ENCODE data around the gene CYP4X1. TPM values are rescaled to one million over a fixed set of nuclear protein-coding genes. Genes with fewer than 3 reads are reported as not detected.
"Not testable (repeated sequence)": the region's sequence is repeated elsewhere in the genome, so short reads cannot be mapped to it uniquely, and the experiment has no call there.

The CYP4X1 gene
- total and polyA plus RNA-seq, 2 of the 8 experiments (the other 6 are each of a cell fraction or from before 2014, with no cell fraction given): 1.3 to 3.5 TPM

DNA sequence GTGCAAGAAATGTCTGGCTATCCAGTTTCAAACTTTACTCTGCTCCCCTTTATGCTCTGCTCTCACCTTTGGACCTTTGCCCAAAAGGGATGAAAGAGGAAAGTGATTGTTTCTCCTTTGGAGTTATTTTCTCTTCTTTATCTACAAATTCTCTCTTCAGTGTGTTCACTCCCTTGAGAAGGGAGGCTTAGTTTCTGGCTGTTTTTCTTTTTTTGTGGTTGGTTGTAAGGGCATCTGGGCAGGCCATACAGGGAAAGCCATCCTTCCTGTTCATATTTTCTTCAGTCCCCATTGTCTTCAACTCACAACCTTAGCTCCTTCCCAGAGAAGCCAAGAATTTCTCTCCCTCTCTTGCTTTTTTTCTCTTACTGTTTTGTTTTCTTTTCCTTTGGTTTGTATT, 46.0 kb downstream of the CYP4X1 start:
- CTCF ChIA-PET (ENCODE audit: partially characterized antibody); H3K18ac ChIP-seq (ENCODE audit: extremely low read depth, low read length); H2BK20ac ChIP-seq (ENCODE audit: low read length); H2BK5ac ChIP-seq (ENCODE audit: low read depth, low read length); H4K5ac ChIP-seq (ENCODE audit: insufficient read length, low read depth, low read length); H3K4me2 ChIP-seq (ENCODE audit: insufficient read depth in 1 of 2, low read depth in 2 of 2, low read length in 2 of 2); H4K8ac ChIP-seq (ENCODE audit: extremely low read depth, insufficient read depth, low read length); H3K23ac ChIP-seq (ENCODE audit: insufficient read length); H3K79me2 ChIP-seq (ENCODE audit: control insufficient read depth in 1 of 2, insufficient read depth in 2 of 2, low read length in 2 of 2); H3K9me3 ChIP-seq (ENCODE audit: insufficient read depth in 2 of 2, low read depth in 1 of 2, low read length in 1 of 2); H4K20me1 ChIP-seq (replicated peaks in 1 of 2; ENCODE audit: control insufficient read depth in 1 of 2, insufficient read depth in 2 of 2, low read length in 2 of 2); H3K14ac ChIP-seq (ENCODE audit: insufficient read length); H3K27ac ChIP-seq (ENCODE audit: low read depth, low read length); H2BK15ac ChIP-seq (ENCODE audit: low read length); H3K27me3 ChIP-seq (replicated peaks in 1 of 4; ENCODE audit: control insufficient read depth in 3 of 4, extremely low read depth in 1 of 4, insufficient read depth in 3 of 4, low read length in 3 of 4); H3K36me3 ChIP-seq (ENCODE audit: control insufficient read depth in 2 of 4, insufficient read depth in 4 of 4, low read length in 3 of 4); POLR2A ChIA-PET (ENCODE audit: partially characterized antibody); H3K4ac ChIP-seq (replicated peaks; ENCODE audit: insufficient read length, low read depth, low read length); H2BK120ac ChIP-seq (replicated peaks; ENCODE audit: low read depth, low read length); H3K79me1 ChIP-seq (ENCODE audit: low read depth, low read length); H3K56ac ChIP-seq (replicated peaks; ENCODE audit: insufficient read length, low read depth, low read length); H4K91ac ChIP-seq (replicated peaks; ENCODE audit: insufficient read length, low read length); H2BK12ac ChIP-seq (ENCODE audit: low read depth, low read length); H3K23me2 ChIP-seq (ENCODE audit: low read depth, low read length); H2AFZ ChIP-seq (ENCODE audit: low read length); H3K4me3 ChIP-seq (ENCODE audit: extremely low read depth in 1 of 4, insufficient read depth in 2 of 4, low read depth in 3 of 4, low read length in 4 of 4); H2AK5ac ChIP-seq (ENCODE audit: low read depth, low read length); H3K4me1 ChIP-seq (replicated peaks in 1 of 4; ENCODE audit: control insufficient read depth in 3 of 4, insufficient read depth in 4 of 4, low read length in 3 of 4); DNase-seq (ENCODE audit: low read depth in 1 of 2, low spot score in 2 of 2); H3K9ac ChIP-seq (replicated peaks in 1 of 4; ENCODE audit: extremely low read depth in 1 of 4, low read depth in 3 of 4, low read length in 3 of 4): not testable (repeated sequence)
- peak; percentile 86 for FAIRE-seq
